Gastroesophageal sphincter (tissue), 4 donors: ENCODE results near the gene FYB2. TPM values are rescaled to one million over a fixed set of nuclear protein-coding genes. Genes with fewer than 3 reads are reported as not detected.
A peak's percentile ranks its signal among the peaks of the same experiment; 100 is the strongest.

Experiments used
- ATAC-seq: fragments of 150-250 bp; one replicate; pipeline ENCODE4 v1.9.1; 2016; ENCODE audit warnings: mild to moderate bottlenecking, moderate library complexity
- H3K27ac ChIP-seq, 4 donors: fragments of 200-600 bp; sonication (generic) in 3 of 4; 1 replicate in 3 of 4; 2 replicates in 1 of 4; pipeline ENCODE4 v1.5.1; 2016 to 2019
- H3K27me3 ChIP-seq: fragments of 200-600 bp; sonication (generic); one replicate; pipeline ENCODE4 v1.5.1; 2019
- H3K36me3 ChIP-seq, 2 donors: fragments of 200-600 bp; sonication (generic); one replicate each; pipeline ENCODE4 v1.5.1; 2019; ENCODE audit warnings: control low read depth in 1 of 2
- H3K4me1 ChIP-seq, 3 donors: fragments of 200-600 bp; sonication (generic); 1 replicate in 2 of 3; 2 replicates in 1 of 3; pipeline ENCODE4 v1.5.1; 2016 to 2019; ENCODE audit warnings: control low read depth in 2 of 3
- H3K4me3 ChIP-seq, 2 donors: fragments of 200-600 bp; sonication (generic); one replicate each; pipeline ENCODE4 v1.5.1; 2019; ENCODE audit warnings: mild to moderate bottlenecking in 1 of 2, moderate library complexity in 1 of 2
- H3K9me3 ChIP-seq, 3 donors: fragments of 200-600 bp; sonication (generic); one replicate each; pipeline ENCODE4 v1.5.1; 2017 to 2019; ENCODE audit warnings: control low read depth in 2 of 3
- CTCF ChIP-seq, 4 experiments: fragments of 200-600 bp in 2 of 4; fragments of 450-650 bp in 2 of 4; sonication (generic) in 1 of 4; IDR thresholded peaks; one replicate each; pipeline ENCODE4 v1.5.1; 2017 to 2019; ENCODE audit warnings: antibody characterized with exemption in 4 of 4, mild to moderate bottlenecking in 2 of 4, moderate library complexity in 2 of 4
- EP300 ChIP-seq: sonication (generic); formaldehyde crosslinking; IDR thresholded peaks from one replicate; pipeline ENCODE4 v1.6.1; 2017; ENCODE audit warnings: antibody characterized with exemption, mild to moderate bottlenecking
- POLR2A ChIP-seq, 2 donors: fragments of 450-650 bp; IDR thresholded peaks; one replicate each; pipeline ENCODE4 v1.6.1; 2017; ENCODE audit warnings: antibody characterized with exemption in 2 of 2, mild to moderate bottlenecking in 2 of 2, moderate library complexity in 1 of 2
- POLR2AphosphoS5 ChIP-seq: sonication (generic); formaldehyde crosslinking; IDR thresholded peaks from one replicate; pipeline ENCODE4 v1.6.1; 2017; ENCODE audit warnings: antibody characterized with exemption
- WGBS, 2 donors: methylation state at CpG; one replicate each; pipeline ENCODE4 v1.1.5; 2018; ENCODE audit warnings: low coverage in 1 of 2; 5-methylcytosine and 5-hydroxymethylcytosine counted together
- total RNA-seq, 4 donors: library from RNA; depleted of rRNA; stranded (reverse); fragments of >200 nt; gene quantifications; one replicate each; pipeline ENCODE4 v1.1.0, GENCODE V29; 2016

The FYB2 gene
- under 1 TPM in 1 of 4 donors, not detected in 3; 0.64 TPM for total RNA-seq

- Histone ChIP-seq H3K4me3 (no peak within 1 kb of the TSS), H3K27ac (no peak within 1 kb of the TSS), H3K9me3 (peaks cover 0 to 7% (median 0%) of the 10 kb centered on the region in 3 donors), H3K27me3 (no peaks in the 10 kb centered on the region), H3K36me3 (no peaks in the 10 kb centered on the region), H3K4me1 (peaks cover 0 to 8% (median 4%) of the 10 kb centered on the region in 3 donors)
- TF ChIP-seq POLR2AphosphoS5 (no peak), POLR2A (IDR thresholded peaks at IDR 0.05) (no peak), EP300 (no peak), CTCF (IDR thresholded peaks at IDR 0.05) (no peak)
- peak; percentile 7 for ATAC-seq
- 70% methylated on average over 3 of the region's 10 CpGs; no CpG with 5 or more reads in 1 of the 2 donors for WGBS, 2 donors
These were observed at the start of gene FYB2 for GRCh38 chr1:56819387-56819899. Gene FYB2 (minus strand): TSS chr1:56819404. CDS start chr1:56819290, 114 bp downstream.

- WGBS, 2 donors, result 61 to 75% methylated on average over 2 of the region's 2 CpGs
- H3K36me3 ChIP-seq, result no peaks in the 10 kb centered on the region
- no peak for ATAC-seq
- TF ChIP-seq CTCF (IDR thresholded peaks at IDR 0.05) (no peak), POLR2A (IDR thresholded peaks at IDR 0.05) (no peak), POLR2AphosphoS5 (no peak), EP300 (no peak)
- no peaks in the 10 kb centered on the region for H3K4me1 ChIP-seq
- peaks cover 8% of the 10 kb centered on the region for H3K27me3 ChIP-seq
- no peak overlapping the region for H3K27ac ChIP-seq
- H3K4me3 ChIP-seq, result no peak overlapping the region
- H3K9me3 ChIP-seq, result no peaks in the 10 kb centered on the region
These were observed 49.6 kb upstream of the FYB2 start for GRCh38 chr1:56868761-56869160.

- WGBS, 2 donors, result 86 to 88% methylated on average over 1 to 5 of the region's 5 CpGs
These were observed 48.3 kb upstream of the FYB2 start for GRCh38 chr1:56867491-56867890.

GRCh38 chr1:56866656-56867055 is 47.5 kb upstream of the FYB2 start:
- Histone ChIP-seq H3K4me3 (no peak overlapping the region), H3K27me3 (peaks cover 8% of the 10 kb centered on the region), H3K9me3 (no peaks in the 10 kb centered on the region), H3K4me1 (no peaks in the 10 kb centered on the region), H3K27ac (no peak overlapping the region), H3K36me3 (no peaks in the 10 kb centered on the region)
- no peak for TF ChIP-seq POLR2A (IDR thresholded peaks at IDR 0.05)
- no peak for TF ChIP-seq POLR2AphosphoS5
- TF ChIP-seq EP300, result no peak
- TF ChIP-seq CTCF (IDR thresholded peaks at IDR 0.05), result no peak
- no peak for ATAC-seq
- WGBS, 2 donors, result 60 to 86% methylated on average over 2 of the region's 2 CpGs

More at GRCh38 chr1:56867491-56867890, 48.3 kb upstream of the FYB2 start:
- TF ChIP-seq CTCF (IDR thresholded peaks at IDR 0.05), result no peak
- no peak for TF ChIP-seq POLR2A (IDR thresholded peaks at IDR 0.05)
- no peak for TF ChIP-seq EP300
- no peak for TF ChIP-seq POLR2AphosphoS5
- H3K27me3 ChIP-seq, result peaks cover 8% of the 10 kb centered on the region
- ATAC-seq, result no peak
- H3K9me3 ChIP-seq, result no peaks in the 10 kb centered on the region
- no peaks in the 10 kb centered on the region for H3K4me1 ChIP-seq
- H3K36me3 ChIP-seq, result no peaks in the 10 kb centered on the region
- H3K4me3 ChIP-seq, result no peak overlapping the region
- no peak overlapping the region for H3K27ac ChIP-seq

- Histone ChIP-seq H3K36me3 (no peaks in the 10 kb centered on the region), H3K4me1 (no peaks in the 10 kb centered on the region), H3K4me3 (no peak overlapping the region), H3K9me3 (no peaks in the 10 kb centered on the region), H3K27me3 (peaks cover 8% of the 10 kb centered on the region), H3K27ac (no peak overlapping the region)
- WGBS, 2 donors, result 20 to 70% methylated on average over 1 to 2 of the region's 2 CpGs
- no peak for TF ChIP-seq EP300
- no peak for TF ChIP-seq CTCF (IDR thresholded peaks at IDR 0.05)
- no peak for TF ChIP-seq POLR2A (IDR thresholded peaks at IDR 0.05)
- no peak for TF ChIP-seq POLR2AphosphoS5
- no peak for ATAC-seq
These were observed 45.2 kb upstream of the FYB2 start for GRCh38 chr1:56864430-56864829.
